Kidney epithelial cell (primary cell): ENCODE results near the gene SLC13A3. TPM values are rescaled to one million over a fixed set of nuclear protein-coding genes. Genes with fewer than 3 reads are reported as not detected.

ENCODE experiments used
- DNase-seq: peaks from one replicate; pipeline ENCODE4 v3.0.0-alpha.2; 2010; ENCODE audit warnings: low read depth
- H3K27me3 ChIP-seq: 2 replicates; pipeline ENCODE4 v1.6.0; 2011; ENCODE audit warnings: low read length; ENCODE audit not compliant: control insufficient read depth, insufficient read depth
- H3K36me3 ChIP-seq: 2 replicates; pipeline ENCODE4 v1.5.1; 2011; ENCODE audit warnings: low read length; ENCODE audit not compliant: control insufficient read depth, insufficient read depth
- H3K4me3 ChIP-seq: 2 replicates; pipeline ENCODE4 v1.5.1; 2011; ENCODE audit warnings: low read depth, mild to moderate bottlenecking, control low read depth, low read length
- CTCF ChIP-seq: IDR thresholded peaks from 2 replicates; pipeline ENCODE4 v1.5.1; 2011; ENCODE audit warnings: mild to moderate bottlenecking, moderate library complexity, low read length, control low read depth, inconsistent platforms; ENCODE audit not compliant: insufficient read depth, poor library complexity, severe bottlenecking
- total RNA-seq: library from RNA; depleted of rRNA; stranded (reverse); fragments of >200 nt; gene quantifications from 2 replicates; pipeline ENCODE4 v1.2.3, GENCODE V29; 2015

Gene SLC13A3
- total RNA-seq, 1 donor from 2014 or later = 3.4 TPM

- no peak for TF ChIP-seq CTCF
- DNase-seq = no peak
Measured at GRCh38 chr20:46557231-46557956, 93.9 kb downstream of the SLC13A3 start.

DNA sequence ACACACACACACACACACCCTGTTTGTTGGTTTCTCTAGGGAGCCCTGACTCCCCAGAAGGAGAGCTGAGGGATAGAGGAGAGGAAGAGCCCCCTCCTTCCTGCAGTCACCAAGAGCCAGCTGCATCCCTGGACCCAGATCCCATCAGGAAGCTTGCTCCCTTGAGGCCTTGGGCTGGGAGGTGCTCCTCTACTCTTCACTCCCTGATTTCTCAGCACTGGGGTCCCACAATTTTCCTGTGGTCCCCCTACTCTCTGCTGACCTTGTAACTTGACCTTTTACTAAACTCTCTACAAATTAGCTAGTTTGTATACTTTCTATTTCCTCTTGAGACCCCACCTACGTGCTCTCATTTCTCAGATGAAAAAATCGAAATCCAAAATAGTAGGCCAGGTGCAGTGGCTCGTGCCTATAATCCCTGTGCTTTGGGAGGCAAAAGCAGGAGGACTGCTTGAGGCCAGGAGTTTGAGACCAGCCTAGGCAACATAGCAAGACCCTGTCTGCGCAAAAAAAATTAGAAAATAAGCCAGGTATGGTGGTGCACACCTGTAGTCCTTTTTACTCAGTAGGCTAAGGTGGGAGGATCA lies 95.8 kb downstream of the SLC13A3 start:
- H3K27me3 ChIP-seq = no peaks in the 10 kb centered on the region
- TF ChIP-seq CTCF = no peak

More at GRCh38 chr20:46557231-46557956, 93.9 kb downstream of the SLC13A3 start:
- H3K27me3 ChIP-seq = no peaks in the 10 kb centered on the region
- H3K4me3 ChIP-seq = no peak overlapping the region
- H3K36me3 ChIP-seq = no peaks in the 10 kb centered on the region

GRCh38 chr20:46554828-46555227 lies 96.4 kb downstream of the SLC13A3 start:
- H3K36me3 ChIP-seq = no peaks in the 10 kb centered on the region
- no peak for TF ChIP-seq CTCF
- DNase-seq = no peak
- no peaks in the 10 kb centered on the region for H3K27me3 ChIP-seq
- H3K4me3 ChIP-seq = no peak overlapping the region

More for the DNA sequence above, 95.8 kb downstream of the SLC13A3 start:
- no peaks in the 10 kb centered on the region for H3K36me3 ChIP-seq
- H3K4me3 ChIP-seq = no peak overlapping the region
- no peak for DNase-seq

- no peaks in the 10 kb centered on the region for H3K36me3 ChIP-seq
- no peak overlapping the region for H3K4me3 ChIP-seq
- TF ChIP-seq CTCF = no peak
- no peak for DNase-seq
- H3K27me3 ChIP-seq = no peaks in the 10 kb centered on the region
Measured at GRCh38 chr20:46553926-46554325, 97.3 kb downstream of the SLC13A3 start.

GRCh38 chr20:46552460-46553420 lies 98.5 kb downstream of the SLC13A3 start:
- Histone ChIP-seq H3K36me3 (no peaks in the 10 kb centered on the region), H3K27me3 (no peaks in the 10 kb centered on the region), H3K4me3 (no peak overlapping the region)
- TF ChIP-seq CTCF = no peak
- no peak for DNase-seq
